Peyer's patch (tissue), 4 donors: ENCODE results near the gene XPNPEP1. TPM values are rescaled to one million over a fixed set of nuclear protein-coding genes. Genes with fewer than 3 reads are reported as not detected.
A peak's percentile ranks its signal among the peaks of the same experiment; 100 is the strongest.
"Not testable (repeated sequence)": the region's sequence is repeated elsewhere in the genome, so short reads cannot be mapped to it uniquely, and the experiment has no call there.

Experiments
- DNase-seq, 3 donors: peaks; one replicate each; pipeline ENCODE4 v3.0.0-alpha.2; 2017 to 2019
- H3K27ac ChIP-seq, 4 donors: fragments of 200-600 bp; sonication (generic); one replicate each; pipeline ENCODE4 v1.5.1; 2016 to 2019
- H3K27me3 ChIP-seq, 2 donors: fragments of 200-600 bp; sonication (generic); one replicate each; pipeline ENCODE4 v1.5.1; 2019
- H3K36me3 ChIP-seq, 3 donors: fragments of 200-600 bp; sonication (generic); one replicate each; pipeline ENCODE4 v1.5.1; 2016 to 2019
- H3K4me1 ChIP-seq, 4 donors: fragments of 200-600 bp; sonication (generic); one replicate each; pipeline ENCODE4 v1.5.1; 2016 to 2019
- H3K4me3 ChIP-seq, 4 donors: fragments of 200-600 bp; sonication (generic); 1 replicate in 3 of 4; 2 replicates in 1 of 4; pipeline ENCODE4 v1.5.1; 2016 to 2019; ENCODE audit warnings: mild to moderate bottlenecking in 1 of 4
- H3K9me3 ChIP-seq, 4 donors: fragments of 200-600 bp; sonication (generic); one replicate each; pipeline ENCODE4 v1.5.1; 2016 to 2019; ENCODE audit warnings: mild to moderate bottlenecking in 1 of 4
- CTCF ChIP-seq, 6 experiments: fragments of 450-650 bp in 4 of 6; fragments of 200-600 bp in 2 of 6; sonication (generic) in 1 of 6; IDR thresholded peaks; one replicate each; pipeline ENCODE4 v1.5.1; 2017 to 2019; ENCODE audit warnings: antibody characterized with exemption in 6 of 6, mild to moderate bottlenecking in 3 of 6, moderate library complexity in 1 of 6
- POLR2A ChIP-seq, 2 donors: fragments of 450-650 bp; IDR thresholded peaks; one replicate each; pipeline ENCODE4 v1.5.1; 2017; ENCODE audit warnings: antibody characterized with exemption in 2 of 2, mild to moderate bottlenecking in 2 of 2, moderate library complexity in 2 of 2
- total RNA-seq, 4 donors: library from RNA; depleted of rRNA; stranded (reverse); fragments of >200 nt; gene quantifications; one replicate each; pipeline ENCODE4 v1.1.0, GENCODE V29; 2016

The XPNPEP1 gene
- total RNA-seq, 4 donors from 2014 or later, result 148 to 295 (median 263) TPM

GRCh38 chr10:109926061-109926745 is 2.9 kb upstream of the XPNPEP1 start:
- peaks cover 0 to 20% (median 0%) of the 10 kb centered on the region in 4 donors for H3K4me1 ChIP-seq
- no peak overlapping the region for H3K4me3 ChIP-seq
- H3K27ac ChIP-seq, result no peak overlapping the region
- H3K36me3 ChIP-seq, result no peaks in the 10 kb centered on the region
- no peaks in the 10 kb centered on the region for H3K27me3 ChIP-seq
- no peaks in the 10 kb centered on the region for H3K9me3 ChIP-seq
- no peak for TF ChIP-seq POLR2A (IDR thresholded peaks at IDR 0.05)
- no peak for TF ChIP-seq CTCF (IDR thresholded peaks at IDR 0.05)
- no peak for DNase-seq

GRCh38 chr10:109924967-109925620 is 1.8 kb upstream of the XPNPEP1 start:
- no peak overlapping the region for H3K27ac ChIP-seq

GRCh38 chr10:109924087-109924486 is 776 bp upstream of the XPNPEP1 start:
- TF ChIP-seq POLR2A (IDR thresholded peaks at IDR 0.05), result no peak
- peak overlapping the region in 1 of 4 donors; percentile 94 for H3K27ac ChIP-seq
- H3K36me3 ChIP-seq, result no peaks in the 10 kb centered on the region
- H3K9me3 ChIP-seq, result no peaks in the 10 kb centered on the region
- no peaks in the 10 kb centered on the region for H3K27me3 ChIP-seq
- DNase-seq, result no peak
- peaks cover 0 to 29% (median 0%) of the 10 kb centered on the region in 4 donors for H3K4me1 ChIP-seq
- H3K4me3 ChIP-seq, result peak overlapping the region in 1 of 4 donors; percentile 95

More at GRCh38 chr10:109924967-109925620, 1.8 kb upstream of the XPNPEP1 start:
- H3K4me1 ChIP-seq, result peaks cover 0 to 29% (median 0%) of the 10 kb centered on the region in 4 donors
- DNase-seq, result no peak
- no peaks in the 10 kb centered on the region for H3K27me3 ChIP-seq
- H3K4me3 ChIP-seq, result no peak overlapping the region
- H3K36me3 ChIP-seq, result no peaks in the 10 kb centered on the region
- TF ChIP-seq POLR2A (IDR thresholded peaks at IDR 0.05) (no peak), CTCF (IDR thresholded peaks at IDR 0.05) (no peak)
- no peaks in the 10 kb centered on the region for H3K9me3 ChIP-seq

GRCh38 chr10:109922358-109922975 is 844 bp downstream of the XPNPEP1 start:
- DNase-seq, result no peak
- peaks cover 0 to 29% (median 0%) of the 10 kb centered on the region in 4 donors for H3K4me1 ChIP-seq
- peak overlapping the region; percentile 95 to 99 (median 97) for H3K4me3 ChIP-seq
- no peaks in the 10 kb centered on the region for H3K36me3 ChIP-seq
- TF ChIP-seq POLR2A (IDR thresholded peaks at IDR 0.05), result no peak
- no peak for TF ChIP-seq CTCF (IDR thresholded peaks at IDR 0.05)
- H3K27ac ChIP-seq, result peak overlapping the region; percentile 94 to 98 (median 98)
- no peaks in the 10 kb centered on the region for H3K27me3 ChIP-seq
- no peaks in the 10 kb centered on the region for H3K9me3 ChIP-seq

- no peaks in the 10 kb centered on the region for H3K9me3 ChIP-seq
- no peak overlapping the region for H3K4me3 ChIP-seq
- DNase-seq, result no peak
- peaks cover 0 to 47% (median 4%) of the 10 kb centered on the region in 4 donors for H3K4me1 ChIP-seq
- TF ChIP-seq POLR2A (IDR thresholded peaks at IDR 0.05), result no peak
- no peaks in the 10 kb centered on the region for H3K36me3 ChIP-seq
- no peak overlapping the region for H3K27ac ChIP-seq
- no peaks in the 10 kb centered on the region for H3K27me3 ChIP-seq
Measured at GRCh38 chr10:109920016-109920415, 3.3 kb downstream of the XPNPEP1 start.

- Histone ChIP-seq H3K4me3 (no peak overlapping the region), H3K4me1 (peaks cover 0 to 51% (median 7%) of the 10 kb centered on the region in 4 donors), H3K36me3 (no peaks in the 10 kb centered on the region), H3K9me3 (no peaks in the 10 kb centered on the region), H3K27ac (no peak overlapping the region), H3K27me3 (no peaks in the 10 kb centered on the region)
- DNase-seq, result no peak
- no peak for TF ChIP-seq CTCF (IDR thresholded peaks at IDR 0.05)
- TF ChIP-seq POLR2A (IDR thresholded peaks at IDR 0.05), result no peak
Measured at GRCh38 chr10:109919220-109919619, 4.1 kb downstream of the XPNPEP1 start.

- not testable (repeated sequence) for H3K27ac ChIP-seq, H3K9me3 ChIP-seq, H3K36me3 ChIP-seq, DNase-seq, H3K27me3 ChIP-seq, H3K4me3 ChIP-seq
- H3K4me1 ChIP-seq, result peaks cover 0 to 48% (median 8%) of the 10 kb centered on the region in 4 donors
Measured at GRCh38 chr10:109918707-109919106, 4.6 kb downstream of the XPNPEP1 start.
